NCI-H2029 treated with DMSO at 0.1 percent for 48 hours (cell line): Measurements from ENCODE around the gene YLPM1.

ENCODE experiments used
- DNase-seq: peaks from one replicate; lab custom pipeline; 2025; lab: John Stamatoyannopoulos, UW

The YLPM1 gene

GRCh38 chr14:74871819-74872218, 108.7 kb downstream of the YLPM1 start:
- no peak for DNase-seq

GRCh38 chr14:74875204-74875603, 112.1 kb downstream of the YLPM1 start:
- no peak for DNase-seq

GRCh38 chr14:74875941-74876913, 113.1 kb downstream of the YLPM1 start, which contains the start of gene PROX2:
Gene PROX2, minus strand, starts transcription at chr14:74876145. Its CDS starts 12,311 bp downstream, at chr14:74863834.
- no peak for DNase-seq

GRCh38 chr14:74879427-74880182, 116.5 kb downstream of the YLPM1 start:
- no peak for DNase-seq

- peak; percentile 29 for DNase-seq
These were observed 118.5 kb downstream of the YLPM1 start, which contains the start of gene DLST for GRCh38 chr14:74881431-74882102. Gene DLST, plus strand, starts transcription at chr14:74881916. Its CDS starts 38 bp downstream, at chr14:74881954.

- no peak for DNase-seq
These were observed 119.2 kb downstream of the YLPM1 start for GRCh38 chr14:74882103-74882920.
